ENCODE results near the gene FOXJ3.
A peak's percentile ranks its signal among the peaks of the same experiment; 100 is the strongest.

FOXJ3 gene

GRCh38 chr1:42181687-42182086, 153.3 kb downstream of the FOXJ3 start:
- no peak for TF ChIP-seq CTCF (IDR thresholded peaks at IDR 0.05; ENCODE audit: control insufficient read depth, extremely low read depth, insufficient read depth)
- no peak for DNase-seq (ENCODE audit: low read depth)
- H3K4me3 ChIP-seq (ENCODE audit: low read depth, low read length), result no peak overlapping the region

GRCh38 chr1:42179900-42180329, 155.1 kb downstream of the FOXJ3 start:
- DNase-seq (ENCODE audit: low read depth), result no peak
- no peak overlapping the region for H3K4me3 ChIP-seq (ENCODE audit: low read depth, low read length)
- TF ChIP-seq CTCF (IDR thresholded peaks at IDR 0.05; ENCODE audit: control insufficient read depth, extremely low read depth, insufficient read depth), result no peak

DNA sequence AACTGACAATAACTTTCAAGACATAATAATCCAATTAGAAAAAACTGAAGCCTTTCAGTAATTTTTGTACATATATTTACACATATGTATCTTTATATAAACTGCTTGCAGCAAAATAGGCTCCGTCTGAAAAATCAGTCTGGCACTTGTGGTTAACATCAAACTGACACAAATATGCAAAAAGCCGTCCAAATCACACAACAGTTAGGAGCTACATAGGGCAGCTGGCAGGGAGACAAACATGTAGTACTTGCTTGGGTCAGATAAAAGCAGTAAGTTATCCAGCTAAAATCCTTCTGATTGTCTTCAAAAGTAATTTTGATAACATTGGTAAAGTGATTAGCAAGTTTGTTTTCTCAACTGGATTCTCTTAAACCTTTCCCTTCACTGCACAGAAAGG, 155.8 kb downstream of the FOXJ3 start:
- H3K4me3 ChIP-seq (ENCODE audit: low read depth, low read length), result no peak overlapping the region
- no peak for DNase-seq (ENCODE audit: low read depth)
- no peak for TF ChIP-seq CTCF (IDR thresholded peaks at IDR 0.05; ENCODE audit: control insufficient read depth, extremely low read depth, insufficient read depth)

- no peak for DNase-seq (ENCODE audit: low read depth)
- no peak for TF ChIP-seq CTCF (IDR thresholded peaks at IDR 0.05; ENCODE audit: control insufficient read depth, extremely low read depth, insufficient read depth)
- no peak overlapping the region for H3K4me3 ChIP-seq (ENCODE audit: low read depth, low read length)
Measured at GRCh38 chr1:42178249-42178648, 156.8 kb downstream of the FOXJ3 start.

- TF ChIP-seq CTCF (IDR thresholded peaks at IDR 0.05; ENCODE audit: control insufficient read depth, extremely low read depth, insufficient read depth), result no peak
- H3K4me3 ChIP-seq (ENCODE audit: low read depth, low read length), result no peak overlapping the region
- no peak for DNase-seq (ENCODE audit: low read depth)
Measured at GRCh38 chr1:42177541-42177981, 157.5 kb downstream of the FOXJ3 start.

DNA sequence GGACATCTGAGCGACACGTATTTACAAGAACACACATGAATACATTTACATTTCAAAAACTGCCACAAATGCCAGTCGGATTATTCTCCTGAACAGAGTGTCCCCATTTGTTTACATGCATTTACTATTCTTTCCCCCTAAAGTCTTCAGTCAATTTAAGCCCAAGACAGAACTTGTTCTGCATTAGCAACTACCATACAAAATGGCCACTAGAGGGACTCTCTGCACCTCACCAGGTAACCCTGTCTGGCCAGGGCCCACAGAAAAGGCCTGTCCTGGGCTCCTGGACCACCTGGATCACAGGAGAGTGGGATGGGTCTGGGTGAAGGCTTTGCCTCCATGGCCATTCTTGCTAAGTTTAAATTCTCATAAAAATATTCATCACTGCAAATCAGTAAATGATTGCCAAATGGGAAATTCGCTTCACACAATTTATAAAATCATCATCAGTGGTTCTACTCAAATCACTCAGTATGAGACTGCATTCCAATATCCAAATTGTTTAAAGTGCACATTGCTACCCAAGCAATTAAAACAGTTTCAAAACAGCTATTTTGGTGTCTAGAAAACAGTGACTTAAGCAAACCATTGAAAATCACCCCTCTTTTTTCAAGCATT, 158.0 kb downstream of the FOXJ3 start:
- TF ChIP-seq CTCF (IDR thresholded peaks at IDR 0.05; ENCODE audit: control insufficient read depth, extremely low read depth, insufficient read depth), result peak; percentile 83
- no peak overlapping the region for H3K4me3 ChIP-seq (ENCODE audit: low read depth, low read length)
- peak; percentile 86 for DNase-seq (ENCODE audit: low read depth)
